Measurements from ENCODE around the gene USP9X. TPM values are rescaled to one million over a fixed set of nuclear protein-coding genes. Genes with fewer than 3 reads are reported as not detected.

Gene USP9X
- total and polyA plus RNA-seq, 2 of the 8 experiments (the other 6 are each of a cell fraction or from before 2014, with no cell fraction given) = 79.2 to 300 TPM

DNA sequence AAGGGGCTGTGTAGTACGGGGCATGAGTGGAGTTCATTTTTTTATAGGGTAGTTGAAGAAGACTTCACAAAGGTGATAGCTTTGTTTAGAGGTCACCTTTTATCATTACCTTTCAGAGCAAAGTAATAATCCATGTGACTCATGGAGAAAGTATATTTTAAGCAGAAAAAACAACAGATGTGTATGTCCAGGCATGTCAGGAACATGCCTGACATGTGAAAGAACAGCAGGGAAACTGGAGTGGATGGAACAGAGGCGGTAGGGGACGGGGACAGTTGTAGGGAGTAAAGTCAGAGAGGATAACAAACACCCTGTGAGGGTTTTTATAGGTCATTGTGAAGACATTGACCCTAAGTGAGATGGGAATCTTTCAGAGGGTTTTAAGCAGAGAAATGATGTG is 107.6 kb downstream of the USP9X start:
- H4K20me1 ChIP-seq (replicated peaks in 1 of 2; ENCODE audit: control insufficient read depth in 1 of 2, insufficient read depth in 2 of 2, low read length in 2 of 2) = no peaks in the 10 kb centered on the region
- no peak overlapping the region for H3K4ac ChIP-seq (replicated peaks; ENCODE audit: insufficient read length, low read depth, low read length)
- no peaks in the 10 kb centered on the region for H3K9me3 ChIP-seq (ENCODE audit: insufficient read depth in 2 of 2, low read depth in 1 of 2, low read length in 1 of 2)
- H4K91ac ChIP-seq (replicated peaks; ENCODE audit: insufficient read length, low read length) = no peak overlapping the region
- no peaks in the 10 kb centered on the region for H3K4me1 ChIP-seq (replicated peaks in 1 of 4; ENCODE audit: control insufficient read depth in 3 of 4, insufficient read depth in 4 of 4, low read length in 3 of 4)
- H2AFZ ChIP-seq (ENCODE audit: low read length) = no peak overlapping the region
- H3K27me3 ChIP-seq (replicated peaks in 1 of 4; ENCODE audit: control insufficient read depth in 3 of 4, extremely low read depth in 1 of 4, insufficient read depth in 3 of 4, low read length in 3 of 4) = no peaks in the 10 kb centered on the region
- no peak overlapping the region for H2BK15ac ChIP-seq (ENCODE audit: low read length)
- no peak overlapping the region for H3K4me3 ChIP-seq (ENCODE audit: extremely low read depth in 1 of 4, insufficient read depth in 2 of 4, low read depth in 3 of 4, low read length in 4 of 4)
- ChIA-PET POLR2A (ENCODE audit: partially characterized antibody) (no interaction called here), CTCF (ENCODE audit: partially characterized antibody) (interaction anchor here (0.6 to 2.4 kb wide), 2 partner anchors 13 to 36 kb away, joined by 3 to 9 read pairs; no protein-coding TSS in a partner anchor)
- no peak for DNase-seq (ENCODE audit: low read depth in 1 of 2, low spot score in 2 of 2)
- H4K5ac ChIP-seq (ENCODE audit: insufficient read length, low read depth, low read length) = no peak overlapping the region
- WGBS, 2 experiments (ENCODE audit: extremely low coverage in 1 of 2, insufficient coverage in 1 of 2, insufficient read length in 1 of 2, insufficient replicate concordance in 2 of 2, low coverage in 1 of 2, low lambda C conversion rate in 2 of 2, missing lambda C conversion rate in 1 of 2) = 84% methylated on average over 3 of the region's 3 CpGs; no CpG with 5 or more reads in 1 of the 2 experiments
- H2AK5ac ChIP-seq (ENCODE audit: low read depth, low read length) = no peak overlapping the region
- FAIRE-seq = no peak
- peak overlapping the region; percentile 29; the same call in 1 of the 2 replicates for H3K27ac ChIP-seq (ENCODE audit: low read depth, low read length)
- no peak overlapping the region for H2BK12ac ChIP-seq (ENCODE audit: low read depth, low read length)
- no peaks in the 10 kb centered on the region for H3K23me2 ChIP-seq (ENCODE audit: low read depth, low read length)
- no peak overlapping the region for H3K18ac ChIP-seq (ENCODE audit: extremely low read depth, low read length)
- H3K4me2 ChIP-seq (ENCODE audit: insufficient read depth in 1 of 2, low read depth in 2 of 2, low read length in 2 of 2) = no peak overlapping the region
- H3K23ac ChIP-seq (ENCODE audit: insufficient read length) = no peak overlapping the region
- no peak overlapping the region for H3K9ac ChIP-seq (replicated peaks in 1 of 4; ENCODE audit: extremely low read depth in 1 of 4, low read depth in 3 of 4, low read length in 3 of 4)
- H3K36me3 ChIP-seq (ENCODE audit: control insufficient read depth in 2 of 4, insufficient read depth in 4 of 4, low read length in 3 of 4) = peaks cover 3 to 94% (median 31%) of the 10 kb centered on the region in 4 experiments
- no peak overlapping the region for H2BK5ac ChIP-seq (ENCODE audit: low read depth, low read length)
- no peak overlapping the region for H3K56ac ChIP-seq (replicated peaks; ENCODE audit: insufficient read length, low read depth, low read length)
- H2BK20ac ChIP-seq (ENCODE audit: low read length) = no peak overlapping the region
- no peak overlapping the region for H2BK120ac ChIP-seq (replicated peaks; ENCODE audit: low read depth, low read length)
- H3K79me2 ChIP-seq (ENCODE audit: control insufficient read depth in 1 of 2, insufficient read depth in 2 of 2, low read length in 2 of 2) = peaks cover 0 to 2% of the 10 kb centered on the region in 2 experiments; a peak in 2 of 4 replicates
- H3K79me1 ChIP-seq (ENCODE audit: low read depth, low read length) = no peaks in the 10 kb centered on the region
- H3K14ac ChIP-seq (ENCODE audit: insufficient read length) = no peak overlapping the region
- H4K8ac ChIP-seq (ENCODE audit: extremely low read depth, insufficient read depth, low read length) = no peak overlapping the region
- TF ChIP-seq JUND (IDR thresholded peaks at IDR 0.05; ENCODE audit: low read length) (no peak), SIN3A (conservative IDR thresholded peaks at IDR 0.05 in 1 of 2, IDR thresholded peaks at IDR 0.05 in 1 of 2; ENCODE audit: low read depth in 1 of 2, low read length in 2 of 2) (no peak), ZNF274 (IDR thresholded peaks at IDR 0.05; ENCODE audit: borderline replicate concordance, extremely low read depth, low read length) (no peak), TAF1 (IDR thresholded peaks at IDR 0.05; ENCODE audit: low read depth, low read length) (no peak), SRF (IDR thresholded peaks at IDR 0.05; ENCODE audit: low read depth, low read length) (no peak), CTBP2 (IDR thresholded peaks at IDR 0.05; ENCODE audit: borderline replicate concordance, insufficient read depth, insufficient read length, low read length) (no peak), NRF1 (IDR thresholded peaks at IDR 0.05; ENCODE audit: low read depth, low read length) (no peak), CEBPB (IDR thresholded peaks at IDR 0.05; ENCODE audit: low read depth, low read length) (no peak), NANOG (IDR thresholded peaks at IDR 0.05; ENCODE audit: insufficient read depth, low read depth, low read length, poor library complexity, severe bottlenecking) (no peak), RNF2 (IDR thresholded peaks at IDR 0.05; ENCODE audit: borderline replicate concordance, low read depth, low read length, missing control alignments, poor library complexity, severe bottlenecking) (no peak), POU5F1 (IDR thresholded peaks at IDR 0.05; ENCODE audit: low read depth, low read length) (no peak)
- TF ChIP-seq, protein P1, sequence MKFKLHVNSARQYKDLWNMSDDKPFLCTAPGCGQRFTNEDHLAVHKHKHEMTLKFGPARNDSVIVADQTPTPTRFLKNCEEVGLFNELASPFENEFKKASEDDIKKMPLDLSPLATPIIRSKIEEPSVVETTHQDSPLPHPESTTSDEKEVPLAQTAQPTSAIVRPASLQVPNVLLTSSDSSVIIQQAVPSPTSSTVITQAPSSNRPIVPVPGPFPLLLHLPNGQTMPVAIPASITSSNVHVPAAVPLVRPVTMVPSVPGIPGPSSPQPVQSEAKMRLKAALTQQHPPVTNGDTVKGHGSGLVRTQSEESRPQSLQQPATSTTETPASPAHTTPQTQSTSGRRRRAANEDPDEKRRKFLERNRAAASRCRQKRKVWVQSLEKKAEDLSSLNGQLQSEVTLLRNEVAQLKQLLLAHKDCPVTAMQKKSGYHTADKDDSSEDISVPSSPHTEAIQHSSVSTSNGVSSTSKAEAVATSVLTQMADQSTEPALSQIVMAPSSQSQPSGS (IDR thresholded peaks at IDR 0.05; ENCODE audit: low read length) = no peak

Data from H1 (cell line).